ENCODE results near the gene PRKAR1B. TPM values are rescaled to one million over a fixed set of nuclear protein-coding genes. Genes with fewer than 3 reads are reported as not detected.

PRKAR1B gene
- total and polyA plus RNA-seq, 10 of the 15 experiments (the other 5 are each of a cell fraction or from before 2014, with no cell fraction given) = 1.4 to 45.6 (median 19.3) TPM

- no peak overlapping the region for H3K4me3 ChIP-seq
- no peak for TF ChIP-seq FOS (IDR thresholded peaks at IDR 0.05; ENCODE audit: borderline replicate concordance, extremely low read depth, insufficient read length)
- no peak for TF ChIP-seq YBX1 (IDR thresholded peaks at IDR 0.05)
- no peak for TF ChIP-seq RUNX3 (IDR thresholded peaks at IDR 0.05; ENCODE audit: low read length)
- no peak for TF ChIP-seq CHD4 (IDR thresholded peaks at IDR 0.05)
- no peak for TF ChIP-seq MLLT1 (IDR thresholded peaks at IDR 0.05)
- no peak for DNase-seq (ENCODE audit: low read depth, low spot score)
- CTCF ChIA-PET = no interaction called here
- RAD21 ChIA-PET (ENCODE audit: unreplicated experiment) = interaction anchor here (0.7 kb wide), 1 partner anchor 106 kb away, joined by 3 read pairs; no protein-coding TSS in a partner anchor
- H3K27me3 ChIP-seq (replicated peaks in 1 of 2; ENCODE audit: control insufficient read depth in 2 of 2, insufficient read depth in 2 of 2, low read length in 1 of 2) = no peaks in the 10 kb centered on the region
- in situ Hi-C loops (cut with MboI) = no loop called here
- H4K20me1 ChIP-seq (ENCODE audit: control insufficient read depth, insufficient read depth) = no peaks in the 10 kb centered on the region
- H3K27ac ChIP-seq (ENCODE audit: control insufficient read depth, insufficient read depth) = no peak overlapping the region
- no peak overlapping the region for H3K9ac ChIP-seq (ENCODE audit: control insufficient read depth, insufficient read depth, low read length)
- H3K4me2 ChIP-seq (ENCODE audit: control insufficient read depth, insufficient read depth) = no peak overlapping the region
- POLR2A ChIA-PET = interaction anchor here (0.7 kb wide), 1 partner anchor 1229 kb away, joined by 7 read pairs; no protein-coding TSS in a partner anchor
- peaks cover 9 to 19% of the 10 kb centered on the region in 2 experiments; a peak in 3 of 4 replicates for H3K36me3 ChIP-seq (ENCODE audit: control insufficient read depth in 2 of 2, insufficient read depth in 2 of 2, low read length in 1 of 2)
- no peak overlapping the region for H2AFZ ChIP-seq (ENCODE audit: control insufficient read depth, low read depth, low read length)
- H3K9me3 ChIP-seq (replicated peaks; ENCODE audit: control insufficient read depth, insufficient read depth, low read length) = no peaks in the 10 kb centered on the region
- ATAC-seq = no peak
- intact Hi-C loops (cut with micrococcal nuclease; ENCODE audit: unreplicated experiment) = no loop called here
- SMC1A ChIA-PET (ENCODE audit: uncharacterized antibody, unreplicated experiment) = no interaction called here
- H3K4me1 ChIP-seq (ENCODE audit: control insufficient read depth, insufficient read depth, low read length) = no peaks in the 10 kb centered on the region
- BruUV-seq (replicated peaks) = no TSS peak
- WGBS (ENCODE audit: insufficient coverage, insufficient replicate concordance, low lambda C conversion rate, missing lambda C conversion rate) = 90% methylated on average over 21 of the region's 21 CpGs
- FAIRE-seq = no peak
- no peaks in the 10 kb centered on the region for H3K79me2 ChIP-seq (ENCODE audit: control insufficient read depth, insufficient read depth, low read length)
Observed at GRCh38 chr7:767580-767940, 40.5 kb upstream of the PRKAR1B start.

- WGBS (ENCODE audit: insufficient coverage, insufficient replicate concordance, low lambda C conversion rate, missing lambda C conversion rate) = 91% methylated on average over 7 of the region's 7 CpGs
Observed at GRCh38 chr7:765383-765782, 38.3 kb upstream of the PRKAR1B start.

More at GRCh38 chr7:765383-765782, 38.3 kb upstream of the PRKAR1B start:
- in situ Hi-C loops (cut with MboI) = no loop called here
- no peak for FAIRE-seq
- no peak for DNase-seq (ENCODE audit: low read depth, low spot score)
- Histone ChIP-seq H3K4me1 (ENCODE audit: control insufficient read depth, insufficient read depth, low read length) (no peaks in the 10 kb centered on the region), H3K4me3 (no peak overlapping the region), H3K9ac (ENCODE audit: control insufficient read depth, insufficient read depth, low read length) (no peak overlapping the region), H4K20me1 (ENCODE audit: control insufficient read depth, insufficient read depth) (no peaks in the 10 kb centered on the region), H3K79me2 (ENCODE audit: control insufficient read depth, insufficient read depth, low read length) (no peaks in the 10 kb centered on the region), H3K9me3 (replicated peaks; ENCODE audit: control insufficient read depth, insufficient read depth, low read length) (no peaks in the 10 kb centered on the region), H3K27ac (ENCODE audit: control insufficient read depth, insufficient read depth) (no peak overlapping the region), H3K27me3 (replicated peaks in 1 of 2; ENCODE audit: control insufficient read depth in 2 of 2, insufficient read depth in 2 of 2, low read length in 1 of 2) (no peaks in the 10 kb centered on the region), H2AFZ (ENCODE audit: control insufficient read depth, low read depth, low read length) (no peak overlapping the region), H3K36me3 (ENCODE audit: control insufficient read depth in 2 of 2, insufficient read depth in 2 of 2, low read length in 1 of 2) (peaks cover 9 to 23% of the 10 kb centered on the region in 2 experiments; a peak in 3 of 4 replicates), H3K4me2 (ENCODE audit: control insufficient read depth, insufficient read depth) (no peak overlapping the region)
- intact Hi-C loops (cut with micrococcal nuclease; ENCODE audit: unreplicated experiment) = no loop called here
- no peak for TF ChIP-seq FOS (IDR thresholded peaks at IDR 0.05; ENCODE audit: borderline replicate concordance, extremely low read depth, insufficient read length)
- no peak for TF ChIP-seq CEBPZ (IDR thresholded peaks at IDR 0.05; ENCODE audit: low read depth, low read length)
- no TSS peak for BruUV-seq (replicated peaks)
- ChIA-PET CTCF (no interaction called here), POLR2A (no interaction called here), SMC1A (ENCODE audit: uncharacterized antibody, unreplicated experiment) (no interaction called here), RAD21 (ENCODE audit: unreplicated experiment) (no interaction called here)
- no peak for ATAC-seq

Data from GM12878 (cell line).